Measurements from ENCODE around the gene RIMKLA.

Gene RIMKLA

DNA sequence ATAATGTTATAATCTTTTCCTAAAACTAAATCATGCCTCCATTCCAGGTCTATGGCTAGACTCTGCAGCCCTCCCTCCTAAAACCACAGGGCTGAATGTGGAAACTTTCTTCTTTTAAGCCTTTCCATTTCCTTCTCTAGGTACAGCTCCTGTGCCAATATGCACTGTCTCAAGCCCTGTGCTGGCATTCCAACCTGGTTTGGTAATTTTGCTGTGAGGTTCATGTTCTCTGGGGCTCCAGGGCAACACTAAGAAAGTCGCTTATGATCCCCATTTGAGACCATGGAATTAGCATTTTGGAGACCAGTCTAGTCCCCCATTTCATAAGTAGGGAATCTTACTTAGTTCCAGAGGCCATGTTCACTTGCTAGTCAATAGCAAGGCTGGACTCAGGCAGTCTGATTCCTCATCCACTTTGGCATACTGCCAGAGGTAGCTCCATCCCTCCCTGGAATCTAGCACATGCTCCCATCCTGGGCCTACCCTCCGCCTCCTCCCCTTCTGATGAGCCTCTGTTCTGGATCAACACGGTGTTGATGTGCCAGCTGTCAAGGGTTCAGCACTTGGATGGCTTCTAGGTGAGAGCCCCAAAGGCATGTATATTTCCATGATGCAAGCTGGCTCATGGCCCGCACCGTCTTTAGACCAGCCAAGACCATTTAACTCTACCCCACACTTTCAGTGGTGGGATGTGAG, 38.7 kb downstream of the RIMKLA start:
- no peak overlapping the region for H3K4me3 ChIP-seq (ENCODE audit: low read length)
- TF ChIP-seq, protein P1, sequence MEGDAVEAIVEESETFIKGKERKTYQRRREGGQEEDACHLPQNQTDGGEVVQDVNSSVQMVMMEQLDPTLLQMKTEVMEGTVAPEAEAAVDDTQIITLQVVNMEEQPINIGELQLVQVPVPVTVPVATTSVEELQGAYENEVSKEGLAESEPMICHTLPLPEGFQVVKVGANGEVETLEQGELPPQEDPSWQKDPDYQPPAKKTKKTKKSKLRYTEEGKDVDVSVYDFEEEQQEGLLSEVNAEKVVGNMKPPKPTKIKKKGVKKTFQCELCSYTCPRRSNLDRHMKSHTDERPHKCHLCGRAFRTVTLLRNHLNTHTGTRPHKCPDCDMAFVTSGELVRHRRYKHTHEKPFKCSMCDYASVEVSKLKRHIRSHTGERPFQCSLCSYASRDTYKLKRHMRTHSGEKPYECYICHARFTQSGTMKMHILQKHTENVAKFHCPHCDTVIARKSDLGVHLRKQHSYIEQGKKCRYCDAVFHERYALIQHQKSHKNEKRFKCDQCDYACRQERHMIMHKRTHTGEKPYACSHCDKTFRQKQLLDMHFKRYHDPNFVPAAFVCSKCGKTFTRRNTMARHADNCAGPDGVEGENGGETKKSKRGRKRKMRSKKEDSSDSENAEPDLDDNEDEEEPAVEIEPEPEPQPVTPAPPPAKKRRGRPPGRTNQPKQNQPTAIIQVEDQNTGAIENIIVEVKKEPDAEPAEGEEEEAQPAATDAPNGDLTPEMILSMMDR (conservative IDR thresholded peaks at IDR 0.05; ENCODE audit: low read length) = no peak
- DNase-seq (ENCODE audit: low read depth) = no peak

GRCh38 chr1:42420121-42420520, 39.5 kb downstream of the RIMKLA start:
- TF ChIP-seq, protein P1 (conservative IDR thresholded peaks at IDR 0.05; ENCODE audit: low read length) = no peak
- no peak overlapping the region for H3K4me3 ChIP-seq (ENCODE audit: low read length)
- DNase-seq (ENCODE audit: low read depth) = no peak

- no peak overlapping the region for H3K4me3 ChIP-seq (ENCODE audit: low read length)
- DNase-seq (ENCODE audit: low read depth) = peak; percentile 97
- TF ChIP-seq, protein P1 (conservative IDR thresholded peaks at IDR 0.05; ENCODE audit: low read length) = no peak
These were observed 40.5 kb downstream of the RIMKLA start for GRCh38 chr1:42420911-42421585.

DNA sequence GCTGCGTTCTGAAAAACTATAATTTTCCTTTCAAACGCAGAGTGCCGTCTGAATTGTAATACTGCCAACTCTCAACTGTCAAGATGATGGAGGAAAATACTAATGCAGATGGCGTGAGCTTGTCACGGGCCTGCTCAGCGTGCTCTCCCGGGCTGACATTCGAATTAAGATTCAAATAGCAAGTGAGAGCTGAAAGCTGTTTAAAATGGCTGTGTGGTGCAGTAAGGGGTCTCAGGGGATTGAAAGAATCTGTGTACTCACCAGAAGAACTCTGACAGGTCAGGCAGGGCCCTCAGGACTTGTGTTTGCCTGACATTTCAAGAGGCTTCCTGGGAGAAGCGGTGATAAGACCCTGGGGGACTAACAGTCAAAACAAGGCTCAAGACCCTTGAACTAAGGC, 42.1 kb downstream of the RIMKLA start:
- DNase-seq (ENCODE audit: low read depth) = no peak
- H3K4me3 ChIP-seq (ENCODE audit: low read length) = no peak overlapping the region
- TF ChIP-seq, protein P1 (conservative IDR thresholded peaks at IDR 0.05; ENCODE audit: low read length) = no peak

- DNase-seq (ENCODE audit: low read depth) = no peak
- no peak overlapping the region for H3K4me3 ChIP-seq (ENCODE audit: low read length)
- TF ChIP-seq, protein P1 (conservative IDR thresholded peaks at IDR 0.05; ENCODE audit: low read length) = no peak
These were observed 43.1 kb downstream of the RIMKLA start for GRCh38 chr1:42423681-42424080.

DNA sequence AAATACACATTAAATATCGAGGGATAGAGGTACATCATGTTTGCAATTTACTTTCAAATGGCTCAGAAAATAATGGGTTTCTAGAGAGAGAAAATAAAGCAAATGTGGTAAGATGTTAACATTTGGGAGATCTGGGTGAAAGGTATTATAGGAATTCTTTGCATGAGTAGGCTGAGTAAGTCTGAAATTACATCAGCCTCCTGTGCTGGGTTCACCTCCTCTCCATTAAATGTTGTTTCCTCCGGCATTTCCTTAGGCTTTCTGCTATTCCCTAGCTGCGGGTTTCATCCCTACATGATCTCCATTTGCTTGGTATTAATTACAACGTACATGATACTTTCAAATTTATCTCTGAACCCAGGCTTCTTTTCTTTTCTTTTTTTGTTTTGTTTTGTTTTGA, 43.6 kb downstream of the RIMKLA start:
- DNase-seq (ENCODE audit: low read depth) = peak; percentile 51
- TF ChIP-seq, protein P1 (conservative IDR thresholded peaks at IDR 0.05; ENCODE audit: low read length) = no peak
- no peak overlapping the region for H3K4me3 ChIP-seq (ENCODE audit: low read length)

DNA sequence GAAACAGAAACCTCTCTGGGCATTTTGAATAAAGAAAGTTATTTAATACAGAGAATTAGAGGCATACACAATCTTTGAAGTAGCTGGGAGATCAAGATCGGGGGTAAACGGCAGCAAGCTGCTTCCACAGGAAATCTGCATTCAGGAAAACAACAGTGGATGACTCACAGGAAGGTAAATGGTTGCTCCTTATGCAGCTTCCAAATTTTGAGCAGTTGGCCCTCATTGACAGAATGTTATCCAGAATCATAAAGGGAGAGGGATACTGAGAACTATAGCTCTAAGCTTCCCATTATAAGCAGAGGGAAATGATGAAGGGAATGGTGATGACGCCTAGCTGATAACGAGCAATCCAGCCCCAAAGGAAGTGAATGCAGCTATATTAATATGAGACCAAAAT, 46.6 kb downstream of the RIMKLA start:
- DNase-seq (ENCODE audit: low read depth) = no peak
- H3K4me3 ChIP-seq (ENCODE audit: low read length) = no peak overlapping the region
- TF ChIP-seq, protein P1 (conservative IDR thresholded peaks at IDR 0.05; ENCODE audit: low read length) = no peak

Data from AG10803 (cell line).